GM10248 (cell line): ENCODE measurements around the gene CPNE4.
"Not testable (repeated sequence)": the region's sequence is repeated elsewhere in the genome, so short reads cannot be mapped to it uniquely, and the experiment has no call there.

Source experiments
- CTCF ChIA-PET: fragments of 300-600 bp; sonication (Branson Sonifier 250); formaldehyde crosslinking; extraction: SDS; loops from one replicate; lab custom pipeline; 2021; ENCODE audit warnings: antibody characterized with exemption; lab: Yijun Ruan, JAX
- POLR2A ChIA-PET: fragments of 350-650 bp; sonication (Branson Sonifier 250); formaldehyde crosslinking; extraction: SDS; loops from one replicate; lab custom pipeline; 2020; ENCODE audit warnings: antibody characterized with exemption; lab: Yijun Ruan, JAX
- DNase-seq: peaks from one replicate; pipeline ENCODE4 v3.0.0; 2012; ENCODE audit errors: extremely low spot score
- TF ChIP-seq, protein P1 (sequence below): IDR thresholded peaks from 2 replicates; pipeline ENCODE4 v1.5.1; 2012; ENCODE audit warnings: mild to moderate bottlenecking, low read depth; ENCODE audit errors: extremely low read depth, missing control alignments, control extremely low read depth

Gene CPNE4

DNA sequence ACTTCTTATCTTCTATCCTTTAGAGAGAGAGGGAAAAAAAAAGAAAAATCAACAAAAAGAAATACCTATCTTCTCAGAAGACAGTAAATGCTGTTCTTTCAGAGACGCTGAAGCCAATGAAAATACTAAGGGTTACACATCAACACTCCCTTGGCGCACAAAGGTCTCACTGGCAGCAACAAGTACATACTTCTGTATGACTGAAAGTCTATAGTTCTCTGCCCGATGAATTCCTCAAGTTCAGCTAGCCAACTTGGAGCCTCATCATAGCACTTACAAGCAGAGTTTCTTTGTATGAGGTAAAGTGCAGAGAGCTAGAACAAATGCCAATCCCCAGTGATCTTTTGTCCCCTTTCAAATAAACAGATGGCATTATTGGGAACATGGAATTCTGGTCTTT is 62.7 kb downstream of the CPNE4 start:
- TF ChIP-seq, protein P1, sequence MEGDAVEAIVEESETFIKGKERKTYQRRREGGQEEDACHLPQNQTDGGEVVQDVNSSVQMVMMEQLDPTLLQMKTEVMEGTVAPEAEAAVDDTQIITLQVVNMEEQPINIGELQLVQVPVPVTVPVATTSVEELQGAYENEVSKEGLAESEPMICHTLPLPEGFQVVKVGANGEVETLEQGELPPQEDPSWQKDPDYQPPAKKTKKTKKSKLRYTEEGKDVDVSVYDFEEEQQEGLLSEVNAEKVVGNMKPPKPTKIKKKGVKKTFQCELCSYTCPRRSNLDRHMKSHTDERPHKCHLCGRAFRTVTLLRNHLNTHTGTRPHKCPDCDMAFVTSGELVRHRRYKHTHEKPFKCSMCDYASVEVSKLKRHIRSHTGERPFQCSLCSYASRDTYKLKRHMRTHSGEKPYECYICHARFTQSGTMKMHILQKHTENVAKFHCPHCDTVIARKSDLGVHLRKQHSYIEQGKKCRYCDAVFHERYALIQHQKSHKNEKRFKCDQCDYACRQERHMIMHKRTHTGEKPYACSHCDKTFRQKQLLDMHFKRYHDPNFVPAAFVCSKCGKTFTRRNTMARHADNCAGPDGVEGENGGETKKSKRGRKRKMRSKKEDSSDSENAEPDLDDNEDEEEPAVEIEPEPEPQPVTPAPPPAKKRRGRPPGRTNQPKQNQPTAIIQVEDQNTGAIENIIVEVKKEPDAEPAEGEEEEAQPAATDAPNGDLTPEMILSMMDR, result no peak
- ChIA-PET CTCF (interaction anchor here (0.8 to 2.2 kb wide), 6 partner anchors 8 to 63 kb away, joined by 3 to 6 read pairs (median 4); partner anchors contain the start of gene CPNE4), POLR2A (no interaction called here)
- DNase-seq, result no peak

DNA sequence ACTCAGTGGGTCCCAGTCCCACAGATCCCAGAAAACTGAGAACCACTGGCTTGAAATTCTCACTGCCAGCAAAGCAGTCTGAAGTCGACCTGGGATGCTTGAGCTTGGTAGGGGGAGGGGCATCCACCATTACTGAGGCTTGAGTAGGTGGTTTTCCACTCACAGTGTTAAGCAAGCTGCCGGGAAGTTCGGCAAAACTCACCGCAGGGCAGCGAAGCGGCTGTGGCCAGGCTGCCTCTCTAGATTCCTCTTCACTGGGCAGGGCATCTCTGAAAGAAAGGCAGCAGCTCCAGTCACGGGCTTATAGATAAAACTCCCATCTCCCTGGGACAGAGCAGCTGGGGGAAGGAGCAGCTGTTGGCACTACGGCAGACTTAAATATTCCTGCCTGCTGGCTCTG is 71.4 kb downstream of the CPNE4 start:
- POLR2A ChIA-PET, DNase-seq: not testable (repeated sequence)
- CTCF ChIA-PET, result interaction anchor here (1.2 kb wide), 1 partner anchor 9 kb away, joined by 4 read pairs; no protein-coding TSS in a partner anchor

DNA sequence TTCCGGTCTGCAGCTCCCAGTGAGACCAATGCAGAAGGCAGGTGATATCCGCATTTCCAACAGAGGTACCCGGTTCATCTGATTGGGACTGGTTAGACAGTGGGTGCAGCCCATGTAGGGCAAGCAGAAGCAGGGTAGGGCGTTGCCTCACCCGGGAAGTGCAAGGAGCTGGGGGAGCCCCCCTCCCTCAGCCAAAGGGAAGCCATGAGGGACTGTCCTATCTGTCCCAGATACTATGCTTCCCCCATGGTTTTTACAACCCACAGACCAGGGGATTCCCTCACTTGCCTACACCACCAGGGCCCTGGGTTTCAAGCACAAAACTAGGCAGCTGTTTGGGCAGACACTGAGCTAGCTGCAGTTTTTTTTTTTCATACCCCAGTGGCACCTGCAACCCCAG is 71.8 kb downstream of the CPNE4 start:
- ChIA-PET POLR2A (no interaction called here), CTCF (interaction anchor here (1.2 kb wide), 1 partner anchor 9 kb away, joined by 4 read pairs; no protein-coding TSS in a partner anchor)
- no peak for DNase-seq
- TF ChIP-seq, protein P1, result no peak

DNA sequence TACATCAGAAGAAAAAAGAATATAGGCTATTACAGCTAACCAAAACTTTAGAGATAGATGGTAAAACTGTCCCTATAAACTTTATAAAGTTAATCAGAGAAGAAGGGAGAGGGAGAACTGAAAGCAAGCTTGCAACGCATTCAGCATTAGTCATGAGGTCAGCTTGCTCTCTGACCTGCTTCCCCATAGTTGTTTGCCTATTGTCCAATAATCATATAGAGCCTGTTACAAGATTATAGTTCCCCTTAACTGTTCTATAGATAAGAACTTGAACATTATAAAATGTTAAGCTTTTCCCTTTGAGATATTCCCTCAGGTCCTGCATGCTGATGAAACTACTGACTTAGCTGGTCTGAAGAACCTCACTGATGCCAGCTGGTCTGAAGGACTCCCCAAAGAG is 74.5 kb downstream of the CPNE4 start:
- POLR2A ChIA-PET, result no interaction called here
- DNase-seq, result no peak
- CTCF ChIA-PET, result interaction anchor here (1.6 kb wide), 1 partner anchor 12 kb away, joined by 4 read pairs; no protein-coding TSS in a partner anchor
- TF ChIP-seq, protein P1, result no peak

DNA sequence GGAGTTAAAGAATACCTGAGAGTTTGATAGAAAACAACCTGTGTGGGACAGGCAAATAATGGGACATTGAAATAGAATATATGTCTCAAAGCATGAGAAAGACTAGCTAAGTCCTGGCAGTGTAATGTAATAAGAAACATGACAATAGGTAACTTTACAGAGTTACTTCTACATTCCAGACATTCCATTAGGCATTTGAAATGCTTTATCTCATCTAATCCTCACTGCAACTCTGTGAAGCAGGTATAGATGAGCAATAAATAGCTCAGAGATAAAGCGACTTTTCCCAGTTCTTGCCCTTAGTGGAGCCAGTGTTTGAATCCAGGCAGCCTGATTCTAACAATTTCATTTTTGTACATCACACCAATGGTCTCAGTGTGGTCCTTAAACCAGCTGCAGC is 76.8 kb downstream of the CPNE4 start:
- CTCF ChIA-PET, result interaction anchor here (0.9 to 1.7 kb wide), 6 partner anchors 8 to 163 kb away, joined by 3 to 4 read pairs (median 4); no protein-coding TSS in a partner anchor
- no peak for DNase-seq
- POLR2A ChIA-PET, result no interaction called here
- TF ChIP-seq, protein P1, result no peak

DNA sequence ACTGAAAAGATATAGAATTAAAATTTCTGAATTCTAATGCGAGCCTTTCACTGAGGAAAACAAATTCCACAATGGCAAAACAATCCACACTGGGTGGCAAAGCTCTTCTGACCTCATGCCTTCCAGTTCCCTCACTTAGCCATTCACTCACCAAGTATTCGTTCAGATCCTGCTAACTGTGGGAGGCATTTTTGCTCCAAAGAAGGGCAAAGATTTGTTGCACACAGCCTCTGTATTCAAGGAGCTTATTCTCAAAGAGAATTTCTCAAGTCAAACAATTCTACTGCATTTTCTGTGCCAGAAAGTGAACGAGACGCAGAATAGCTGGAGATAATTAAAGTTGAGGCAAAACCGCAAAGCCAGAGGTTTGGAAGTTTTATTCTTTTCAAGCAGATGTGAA is 77.3 kb downstream of the CPNE4 start:
- ChIA-PET CTCF (interaction anchor here (0.9 to 1.7 kb wide), 7 partner anchors 9 to 222 kb away, joined by 3 to 4 read pairs (median 3); no protein-coding TSS in a partner anchor), POLR2A (no interaction called here)
- TF ChIP-seq, protein P1, result no peak
- no peak for DNase-seq

DNA sequence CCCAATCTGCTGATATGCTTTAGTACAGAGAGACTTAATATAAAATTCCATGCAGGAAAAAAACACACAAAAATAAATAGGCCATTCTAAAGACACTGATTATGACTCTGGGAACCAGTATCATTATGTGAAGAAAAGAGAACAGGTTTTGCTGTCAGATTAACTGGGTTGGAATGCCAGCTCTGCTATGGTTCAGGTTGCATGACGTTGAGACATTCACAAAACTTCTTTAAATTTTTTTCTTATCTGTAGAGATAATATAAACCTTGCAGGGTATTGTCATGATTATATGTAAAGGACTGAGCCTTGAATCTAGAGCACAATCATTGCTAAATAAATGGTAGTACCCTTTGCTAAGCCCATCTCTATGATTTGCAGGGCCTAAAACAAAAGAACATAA is 86.0 kb downstream of the CPNE4 start:
- DNase-seq, result no peak
- ChIA-PET POLR2A (no interaction called here), CTCF (interaction anchor here (1.2 to 1.3 kb wide), 2 partner anchors 9 to 24 kb away, joined by 4 read pairs; no protein-coding TSS in a partner anchor)
- TF ChIP-seq, protein P1, result no peak
